GM18498 (cell line): Measurements from ENCODE around the gene ITPRID2.
"Not testable (repeated sequence)": the region's sequence is repeated elsewhere in the genome, so short reads cannot be mapped to it uniquely, and the experiment has no call there.

Experiments
- ATAC-seq: cut with Tn5 transposase; IDR thresholded peaks from one replicate; pipeline ENCODE4 v1.9.1; 2021; ENCODE audit warnings: mild to moderate bottlenecking, moderate library complexity; ENCODE audit not compliant: unreplicated experiment

ITPRID2 gene

GRCh38 chr2:181915102-181915501 is 23.6 kb downstream of the ITPRID2 start:
- no peak for ATAC-seq

GRCh38 chr2:181916726-181917718 is 25.5 kb downstream of the ITPRID2 start:
- ATAC-seq, result no peak

- ATAC-seq, result no peak
Observed at GRCh38 chr2:181918188-181918587, 26.7 kb downstream of the ITPRID2 start.

- no peak for ATAC-seq
Observed at GRCh38 chr2:181923121-181923520, 31.6 kb downstream of the ITPRID2 start.

- no peak for ATAC-seq
Observed at GRCh38 chr2:181924336-181924735, 32.8 kb downstream of the ITPRID2 start.

- no peak for ATAC-seq
Observed at GRCh38 chr2:181934694-181935093, 43.2 kb downstream of the ITPRID2 start.

- no peak for ATAC-seq
Observed at GRCh38 chr2:181937473-181937872, 45.9 kb downstream of the ITPRID2 start.

GRCh38 chr2:181943411-181944124 is 52.0 kb downstream of the ITPRID2 start:
- ATAC-seq, result no peak

- no peak for ATAC-seq
Observed at GRCh38 chr2:181944164-181944913, 52.8 kb downstream of the ITPRID2 start.

- ATAC-seq, result no peak
Observed at GRCh38 chr2:181944914-181945291, 53.4 kb downstream of the ITPRID2 start.

- no peak for ATAC-seq
Observed at GRCh38 chr2:181946444-181947127, 55.1 kb downstream of the ITPRID2 start.

- ATAC-seq, result no peak
Observed at GRCh38 chr2:181947273-181947672, 55.7 kb downstream of the ITPRID2 start.

- no peak for ATAC-seq
Observed at GRCh38 chr2:181948227-181948626, 56.7 kb downstream of the ITPRID2 start.

- no peak for ATAC-seq
Observed at GRCh38 chr2:181949047-181949446, 57.5 kb downstream of the ITPRID2 start.

GRCh38 chr2:181952404-181953226 is 61.1 kb downstream of the ITPRID2 start:
- no peak for ATAC-seq

GRCh38 chr2:181953881-181954537 is 62.5 kb downstream of the ITPRID2 start:
- peak; percentile 72 for ATAC-seq

- peak; percentile 16 for ATAC-seq
Observed at GRCh38 chr2:181954538-181954883, 63.0 kb downstream of the ITPRID2 start.

- no peak for ATAC-seq
Observed at GRCh38 chr2:181955010-181955409, 63.5 kb downstream of the ITPRID2 start.

- not testable (repeated sequence) for ATAC-seq
Observed at GRCh38 chr2:181955866-181956265, 64.3 kb downstream of the ITPRID2 start.
